CD4-positive, alpha-beta T cell treated with Interleukin-15 for 1 hour (primary cell): Measurements from ENCODE around the gene NXPE2.
"Not testable (repeated sequence)": the region's sequence is repeated elsewhere in the genome, so short reads cannot be mapped to it uniquely, and the experiment has no call there.

Experiments used
- DNase-seq: peaks from one replicate; pipeline ENCODE4 v3.0.0-alpha.2; 2020

The NXPE2 gene

GRCh38 chr11:114678125-114679036, at the start of gene NXPE2:
Gene NXPE2 (plus strand): TSS chr11:114678527. CDS start chr11:114678576, 49 bp downstream.
- DNase-seq, result no peak

- not testable (repeated sequence) for DNase-seq
Measured at GRCh38 chr11:114631445-114631965, 46.8 kb upstream of the NXPE2 start.

GRCh38 chr11:114639440-114639839, 38.9 kb upstream of the NXPE2 start:
- DNase-seq, result not testable (repeated sequence)

DNA sequence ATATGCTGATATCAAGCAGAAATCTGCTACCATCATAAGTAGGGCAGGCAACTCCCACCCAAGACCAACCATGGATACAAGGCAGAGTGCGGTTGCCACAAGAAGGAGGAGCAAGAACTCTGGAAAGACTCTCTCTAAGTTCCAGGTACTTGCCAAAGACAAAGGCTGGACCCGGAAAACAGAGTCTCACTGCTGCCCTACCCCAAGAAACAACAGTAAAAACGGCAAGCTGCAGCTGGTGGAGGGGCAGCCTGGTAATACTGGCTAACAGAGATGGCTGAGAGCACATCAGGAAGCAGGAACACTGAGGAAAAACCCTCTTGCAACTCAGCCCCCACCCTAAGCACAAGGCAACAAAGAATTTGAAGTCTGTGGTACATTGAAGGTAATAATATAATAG, 27.7 kb upstream of the NXPE2 start:
- DNase-seq, result no peak

GRCh38 chr11:114651145-114651718, 27.1 kb upstream of the NXPE2 start:
- DNase-seq, result no peak

- DNase-seq, result no peak
Measured at GRCh38 chr11:114653148-114653547, 25.2 kb upstream of the NXPE2 start.

DNA sequence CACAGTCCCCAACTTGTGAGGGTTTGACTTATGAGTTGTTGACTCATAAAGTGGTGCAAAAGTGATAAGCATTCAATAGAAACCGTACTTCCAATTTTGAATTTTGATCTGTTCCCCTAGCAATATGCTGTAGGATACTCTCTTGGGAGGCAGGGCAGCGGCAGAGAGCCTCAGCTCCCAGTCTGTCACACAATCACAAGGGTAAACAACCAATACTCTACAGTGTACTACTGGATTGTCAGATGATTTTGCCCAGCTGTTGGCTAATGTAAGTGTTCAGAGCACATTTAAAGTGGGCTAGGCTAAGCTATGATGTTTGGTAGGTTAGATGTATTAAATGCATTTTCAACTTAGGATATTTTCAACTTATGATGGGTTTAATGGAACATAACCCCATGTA, 13.7 kb upstream of the NXPE2 start:
- no peak for DNase-seq

GRCh38 chr11:114666760-114667159, 11.6 kb upstream of the NXPE2 start:
- DNase-seq, result no peak

DNA sequence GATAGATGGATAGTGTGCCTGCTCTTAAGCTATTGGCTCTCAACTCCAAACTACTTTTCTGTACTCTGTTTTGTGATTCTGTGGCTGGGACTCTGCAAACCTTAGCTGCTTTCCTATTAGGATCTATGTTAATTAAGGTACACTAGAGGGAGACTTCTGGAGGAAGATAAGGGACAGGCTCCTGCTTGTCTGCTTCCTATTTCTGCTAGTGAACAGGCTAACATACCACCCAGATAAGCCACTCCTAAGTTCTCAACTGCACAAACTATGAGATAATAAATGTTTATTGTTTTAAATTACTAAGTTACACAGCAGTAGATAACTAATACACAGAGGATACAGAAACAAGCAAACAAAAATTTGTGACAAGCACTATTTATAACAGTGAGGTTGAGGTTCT, 10.2 kb upstream of the NXPE2 start:
- no peak for DNase-seq

DNA sequence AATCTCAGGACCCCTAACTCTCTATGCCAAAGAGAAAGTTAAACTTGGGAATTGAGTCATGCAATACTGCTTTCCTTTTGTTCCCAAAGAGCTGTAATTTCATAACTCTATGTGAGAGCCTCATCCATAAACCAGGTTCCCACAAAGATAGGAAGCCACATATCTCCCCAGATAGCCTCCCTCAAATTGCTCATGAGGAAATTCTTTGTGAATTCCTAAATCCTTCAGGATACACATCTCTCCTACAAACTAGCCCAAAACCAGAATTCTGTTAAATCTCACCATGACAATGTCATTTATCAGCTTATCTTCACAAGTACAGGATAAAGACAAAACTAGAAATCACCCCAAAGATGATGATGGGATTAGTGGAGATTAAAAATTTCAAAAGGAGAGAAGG, 4.7 kb upstream of the NXPE2 start:
- DNase-seq, result no peak

- no peak for DNase-seq
Measured at GRCh38 chr11:114679505-114679904, 1.2 kb downstream of the NXPE2 start.

GRCh38 chr11:114683007-114683406, 4.7 kb downstream of the NXPE2 start:
- DNase-seq, result no peak

- no peak for DNase-seq
Measured at GRCh38 chr11:114684636-114685035, 6.3 kb downstream of the NXPE2 start.

- DNase-seq, result no peak
Measured at GRCh38 chr11:114685097-114685496, 6.8 kb downstream of the NXPE2 start.

- no peak for DNase-seq
Measured at GRCh38 chr11:114705280-114706024, 27.1 kb downstream of the NXPE2 start.

DNA sequence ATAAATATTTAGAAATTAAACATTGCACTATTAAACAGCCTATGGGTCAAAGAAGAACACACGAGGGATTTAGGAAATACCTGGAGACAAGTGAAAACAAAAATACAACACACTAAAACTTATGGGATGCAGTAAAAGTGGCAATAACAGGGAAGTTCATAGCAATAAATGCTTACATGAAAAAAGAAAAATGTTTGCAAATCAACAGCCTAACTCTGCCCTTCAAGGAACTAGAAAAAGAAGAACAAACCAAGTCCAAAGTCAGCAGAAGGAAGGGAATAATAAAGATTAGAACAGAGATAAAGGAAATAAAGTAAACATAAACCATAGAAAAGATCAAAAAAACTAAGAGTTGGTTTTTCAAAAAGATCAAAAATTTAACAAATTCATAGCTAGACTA, 31.6 kb downstream of the NXPE2 start:
- DNase-seq, result no peak

GRCh38 chr11:114713756-114714155, 35.4 kb downstream of the NXPE2 start:
- DNase-seq, result no peak

GRCh38 chr11:114719562-114719961, 41.2 kb downstream of the NXPE2 start:
- DNase-seq, result no peak

- no peak for DNase-seq
Measured at GRCh38 chr11:114724916-114725524, 46.7 kb downstream of the NXPE2 start.

- no peak for DNase-seq
Measured at GRCh38 chr11:114725623-114726022, 47.3 kb downstream of the NXPE2 start.

DNA sequence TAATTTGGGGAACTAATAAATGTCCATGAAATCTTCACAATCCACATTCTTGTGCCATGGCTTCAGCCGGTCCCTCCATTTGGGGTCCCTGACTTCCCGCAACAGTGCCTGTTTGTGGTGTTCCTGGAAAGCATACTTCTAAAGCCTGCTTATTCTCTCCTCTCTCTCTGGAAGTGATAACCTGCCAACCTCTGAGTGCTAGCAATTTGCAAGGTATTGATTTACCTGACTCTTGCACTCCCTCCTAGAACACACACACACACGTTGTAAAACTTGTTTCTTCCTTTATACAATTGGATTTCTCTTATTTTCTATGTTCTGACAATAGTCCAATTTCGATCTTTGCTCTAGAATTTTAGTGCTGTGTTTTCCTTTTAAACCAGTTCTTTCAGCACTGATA, 58.5 kb downstream of the NXPE2 start:
- DNase-seq, result no peak

GRCh38 chr11:114738954-114739353, 60.6 kb downstream of the NXPE2 start:
- DNase-seq, result peak; percentile 17

- no peak for DNase-seq
Measured at GRCh38 chr11:114745150-114745671, 66.9 kb downstream of the NXPE2 start.
